HepG2 (cell line): Measurements from ENCODE around the gene BCAS3. TPM values are rescaled to one million over a fixed set of nuclear protein-coding genes. Genes with fewer than 3 reads are reported as not detected.

Experiments used
- ASH2L ChIP-seq: fragments of 300-600, 200-600 bp; sonication (generic); IDR thresholded peaks from 2 replicates; pipeline ENCODE4 v1.7.0; 2017; ENCODE audit warnings: low read depth, mild to moderate bottlenecking, moderate library complexity, mixed read lengths, low read length; ENCODE audit not compliant: insufficient read length
- BORCS8-MEF2B ChIP-seq: sonication (generic); formaldehyde crosslinking; IDR thresholded peaks from 2 replicates; pipeline ENCODE4 v1.8.0; 2022; ENCODE audit warnings: mild to moderate bottlenecking, missing genetic modification reagents
- FLYWCH1 ChIP-seq: sonication (generic); formaldehyde crosslinking; IDR thresholded peaks from 2 replicates; pipeline ENCODE4 v1.8.1; 2023; ENCODE audit warnings: mild to moderate bottlenecking, missing genetic modification reagents
- MED13 ChIP-seq: sonication (generic); formaldehyde crosslinking; IDR thresholded peaks from 2 replicates; pipeline ENCODE4 v1.5.0; 2020; ENCODE audit warnings: missing genetic modification reagents
- MIER3 ChIP-seq: IDR thresholded peaks from 2 replicates; pipeline ENCODE4 v1.6.1; 2016; ENCODE audit warnings: missing compliant biosample characterization, borderline replicate concordance
- NFYB ChIP-seq: sonication (generic); formaldehyde crosslinking; IDR thresholded peaks from 2 replicates; pipeline ENCODE4 v1.4.0; 2020; ENCODE audit warnings: missing genetic modification reagents
- SIN3A ChIP-seq: IDR thresholded peaks from 2 replicates; pipeline ENCODE4 v1.6.1; 2011; ENCODE audit warnings: low read depth, mild to moderate bottlenecking, control low read depth, low read length, borderline replicate concordance
- SMARCC2 ChIP-seq: fragments of 450-650 bp; IDR thresholded peaks from 2 replicates; pipeline ENCODE4 v1.6.1; 2017; ENCODE audit warnings: antibody characterized with exemption, mild to moderate bottlenecking
- TOPORS ChIP-seq: sonication (generic); formaldehyde crosslinking; IDR thresholded peaks from 2 replicates; pipeline ENCODE4 v1.8.0; 2023; ENCODE audit warnings: mild to moderate bottlenecking, missing genetic modification reagents
- ZBTB38 ChIP-seq: sonication (generic); formaldehyde crosslinking; IDR thresholded peaks from 2 replicates; pipeline ENCODE4 v1.5.1; 2020; ENCODE audit warnings: mild to moderate bottlenecking, missing genetic modification reagents
- ZMYM4 ChIP-seq: sonication (generic); formaldehyde crosslinking; IDR thresholded peaks from 2 replicates; pipeline ENCODE4 v1.8.1; 2023; ENCODE audit warnings: mild to moderate bottlenecking, missing genetic modification reagents
- ZNF292 ChIP-seq: sonication (generic); formaldehyde crosslinking; IDR thresholded peaks from 2 replicates; pipeline ENCODE4 v1.8.1; 2022; ENCODE audit warnings: mild to moderate bottlenecking, low read depth, missing genetic modification reagents, borderline replicate concordance
- ZNF564 ChIP-seq: sonication (generic); formaldehyde crosslinking; IDR thresholded peaks from 2 replicates; pipeline ENCODE4 v1.8.1; 2023; ENCODE audit warnings: mild to moderate bottlenecking, missing genetic modification reagents
- ZNF569 ChIP-seq: sonication (generic); formaldehyde crosslinking; IDR thresholded peaks from 2 replicates; pipeline ENCODE4 v1.5.0; 2020; ENCODE audit warnings: mild to moderate bottlenecking, missing genetic modification reagents, moderate library complexity, borderline replicate concordance
- polyA plus RNA-seq, 8 experiments: library from polyadenylated mRNA; depleted of rRNA in 3 of 8; stranded (reverse) in 7 of 8; unstranded in 1 of 8; fragments of >200 nt; fragmentation: Illumina TruSeq in 4 of 8; extraction: Trizol in 4 of 8; gene quantifications; 2 replicates each; pipeline versions ENCODE4 v1.2.1 to v1.2.3, GENCODE V29; 2011 to 2016; ENCODE audit warnings: low read depth in 4 of 8, missing spikeins in 1 of 8, mixed read lengths in 1 of 8; ENCODE audit not compliant: insufficient read depth in 1 of 8
- total RNA-seq, 5 experiments: library from RNA; depleted of rRNA; stranded (reverse); fragments of >200 nt; fragmentation: Illumina TruSeq; extraction: Trizol; gene quantifications; 2 replicates each; pipeline ENCODE4 v1.2.3, GENCODE V29; 2016; ENCODE audit warnings: low read depth in 1 of 5
- TF ChIP-seq, protein P1 (sequence below): sonication (generic); formaldehyde crosslinking; IDR thresholded peaks from 2 replicates; pipeline ENCODE4 v1.4.0; 2020; ENCODE audit warnings: missing genetic modification reagents
- TF ChIP-seq, protein P2 (sequence below): sonication (generic); formaldehyde crosslinking; IDR thresholded peaks from 2 replicates; pipeline ENCODE4 v1.4.0; 2020; ENCODE audit warnings: missing genetic modification reagents; ENCODE audit errors: not compliant biosample characterization
- TF ChIP-seq, protein P3 (sequence below): sonication (generic); formaldehyde crosslinking; IDR thresholded peaks from 2 replicates; pipeline ENCODE4 v1.5.0; 2020; ENCODE audit warnings: mild to moderate bottlenecking, missing genetic modification reagents
- TF ChIP-seq, protein P4 (sequence below): sonication (generic); formaldehyde crosslinking; IDR thresholded peaks from 2 replicates; pipeline ENCODE4 v1.5.1; 2020; ENCODE audit warnings: missing genetic modification reagents, mild to moderate bottlenecking, borderline replicate concordance
- TF ChIP-seq, protein P5 (sequence below): sonication (generic); formaldehyde crosslinking; IDR thresholded peaks from 2 replicates; pipeline ENCODE4 v1.5.0; 2020; ENCODE audit warnings: missing genetic modification reagents

The BCAS3 gene
- total and polyA plus RNA-seq, 2 of the 13 experiments (the other 11 are each of a cell fraction or from before 2014, with no cell fraction given): 10.7 to 11.2 TPM

DNA sequence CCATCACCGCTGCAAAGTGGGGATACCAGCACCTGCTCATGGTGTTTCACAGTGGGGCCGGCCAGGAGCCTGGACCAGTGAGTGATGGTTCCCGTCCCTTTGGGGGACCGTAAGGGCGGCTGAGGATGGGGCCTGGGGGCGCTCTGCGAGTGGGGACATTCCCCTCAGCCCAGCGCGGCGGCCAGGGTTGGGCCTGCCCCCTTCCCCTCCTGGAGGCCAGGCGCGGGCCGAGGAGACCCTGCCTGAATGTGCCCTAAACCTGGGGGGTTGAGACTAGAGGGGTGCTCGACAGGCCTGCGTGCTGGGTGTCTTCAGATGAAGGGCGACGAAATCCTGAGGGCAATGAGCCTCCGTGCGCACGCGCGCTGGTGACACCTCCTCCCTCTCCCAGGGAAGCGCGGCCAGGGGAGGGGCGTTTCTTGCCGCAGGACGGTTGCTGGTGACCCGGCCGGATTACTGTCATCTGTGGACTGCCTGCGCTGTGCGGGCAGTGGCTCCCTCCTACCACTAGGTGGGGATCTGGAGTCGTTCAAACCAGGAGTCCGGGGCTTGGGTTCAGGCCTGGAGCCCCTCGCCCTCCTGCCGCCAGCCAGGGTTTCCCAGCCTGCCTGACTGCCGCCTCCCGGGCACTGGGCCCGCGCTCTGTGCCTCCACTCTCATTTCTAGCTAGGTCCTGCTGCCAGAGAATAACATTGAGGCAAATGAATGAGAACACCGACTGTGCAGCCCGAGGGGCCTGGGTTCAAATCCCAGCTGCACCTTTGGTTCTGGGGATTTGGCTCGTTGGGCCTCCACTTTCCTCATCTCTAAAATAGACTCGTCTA is 739.1 kb downstream of the BCAS3 start (continued):
- TF ChIP-seq, protein P1, sequence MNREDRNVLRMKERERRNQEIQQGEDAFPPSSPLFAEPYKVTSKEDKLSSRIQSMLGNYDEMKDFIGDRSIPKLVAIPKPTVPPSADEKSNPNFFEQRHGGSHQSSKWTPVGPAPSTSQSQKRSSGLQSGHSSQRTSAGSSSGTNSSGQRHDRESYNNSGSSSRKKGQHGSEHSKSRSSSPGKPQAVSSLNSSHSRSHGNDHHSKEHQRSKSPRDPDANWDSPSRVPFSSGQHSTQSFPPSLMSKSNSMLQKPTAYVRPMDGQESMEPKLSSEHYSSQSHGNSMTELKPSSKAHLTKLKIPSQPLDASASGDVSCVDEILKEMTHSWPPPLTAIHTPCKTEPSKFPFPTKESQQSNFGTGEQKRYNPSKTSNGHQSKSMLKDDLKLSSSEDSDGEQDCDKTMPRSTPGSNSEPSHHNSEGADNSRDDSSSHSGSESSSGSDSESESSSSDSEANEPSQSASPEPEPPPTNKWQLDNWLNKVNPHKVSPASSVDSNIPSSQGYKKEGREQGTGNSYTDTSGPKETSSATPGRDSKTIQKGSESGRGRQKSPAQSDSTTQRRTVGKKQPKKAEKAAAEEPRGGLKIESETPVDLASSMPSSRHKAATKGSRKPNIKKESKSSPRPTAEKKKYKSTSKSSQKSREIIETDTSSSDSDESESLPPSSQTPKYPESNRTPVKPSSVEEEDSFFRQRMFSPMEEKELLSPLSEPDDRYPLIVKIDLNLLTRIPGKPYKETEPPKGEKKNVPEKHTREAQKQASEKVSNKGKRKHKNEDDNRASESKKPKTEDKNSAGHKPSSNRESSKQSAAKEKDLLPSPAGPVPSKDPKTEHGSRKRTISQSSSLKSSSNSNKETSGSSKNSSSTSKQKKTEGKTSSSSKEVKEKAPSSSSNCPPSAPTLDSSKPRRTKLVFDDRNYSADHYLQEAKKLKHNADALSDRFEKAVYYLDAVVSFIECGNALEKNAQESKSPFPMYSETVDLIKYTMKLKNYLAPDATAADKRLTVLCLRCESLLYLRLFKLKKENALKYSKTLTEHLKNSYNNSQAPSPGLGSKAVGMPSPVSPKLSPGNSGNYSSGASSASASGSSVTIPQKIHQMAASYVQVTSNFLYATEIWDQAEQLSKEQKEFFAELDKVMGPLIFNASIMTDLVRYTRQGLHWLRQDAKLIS: no peak
- TF ChIP-seq BORCS8-MEF2B (CRISPR knock-in tag) (no peak), SMARCC2 (no peak), TOPORS (CRISPR knock-in tag) (peak; percentile 61; the same call in 1 of the 2 replicates), NFYB (CRISPR knock-in tag) (no peak), ZNF292 (CRISPR knock-in tag) (peak; percentile 80; the same call in 1 of the 2 replicates), MED13 (CRISPR knock-in tag) (peak; percentile 35; the same call in 1 of the 2 replicates), SIN3A (no peak), ZNF564 (CRISPR knock-in tag) (no peak; the same call in 1 of the 2 replicates), FLYWCH1 (CRISPR knock-in tag) (no peak), MIER3 (CRISPR knock-in tag) (peak; percentile 45; the same call in 1 of the 2 replicates), ZNF569 (CRISPR knock-in tag) (no peak), ASH2L (peak; percentile 28), ZBTB38 (CRISPR knock-in tag) (no peak), ZMYM4 (peak; percentile 75)
- TF ChIP-seq, protein P2, sequence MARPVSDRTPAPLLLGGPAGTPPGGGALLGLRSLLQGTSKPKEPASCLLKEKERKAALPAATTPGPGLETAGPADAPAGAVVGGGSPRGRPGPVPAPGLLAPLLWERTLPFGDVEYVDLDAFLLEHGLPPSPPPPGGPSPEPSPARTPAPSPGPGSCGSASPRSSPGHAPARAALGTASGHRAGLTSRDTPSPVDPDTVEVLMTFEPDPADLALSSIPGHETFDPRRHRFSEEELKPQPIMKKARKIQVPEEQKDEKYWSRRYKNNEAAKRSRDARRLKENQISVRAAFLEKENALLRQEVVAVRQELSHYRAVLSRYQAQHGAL (CRISPR knock-in tag): no peak
- TF ChIP-seq, protein P3, sequence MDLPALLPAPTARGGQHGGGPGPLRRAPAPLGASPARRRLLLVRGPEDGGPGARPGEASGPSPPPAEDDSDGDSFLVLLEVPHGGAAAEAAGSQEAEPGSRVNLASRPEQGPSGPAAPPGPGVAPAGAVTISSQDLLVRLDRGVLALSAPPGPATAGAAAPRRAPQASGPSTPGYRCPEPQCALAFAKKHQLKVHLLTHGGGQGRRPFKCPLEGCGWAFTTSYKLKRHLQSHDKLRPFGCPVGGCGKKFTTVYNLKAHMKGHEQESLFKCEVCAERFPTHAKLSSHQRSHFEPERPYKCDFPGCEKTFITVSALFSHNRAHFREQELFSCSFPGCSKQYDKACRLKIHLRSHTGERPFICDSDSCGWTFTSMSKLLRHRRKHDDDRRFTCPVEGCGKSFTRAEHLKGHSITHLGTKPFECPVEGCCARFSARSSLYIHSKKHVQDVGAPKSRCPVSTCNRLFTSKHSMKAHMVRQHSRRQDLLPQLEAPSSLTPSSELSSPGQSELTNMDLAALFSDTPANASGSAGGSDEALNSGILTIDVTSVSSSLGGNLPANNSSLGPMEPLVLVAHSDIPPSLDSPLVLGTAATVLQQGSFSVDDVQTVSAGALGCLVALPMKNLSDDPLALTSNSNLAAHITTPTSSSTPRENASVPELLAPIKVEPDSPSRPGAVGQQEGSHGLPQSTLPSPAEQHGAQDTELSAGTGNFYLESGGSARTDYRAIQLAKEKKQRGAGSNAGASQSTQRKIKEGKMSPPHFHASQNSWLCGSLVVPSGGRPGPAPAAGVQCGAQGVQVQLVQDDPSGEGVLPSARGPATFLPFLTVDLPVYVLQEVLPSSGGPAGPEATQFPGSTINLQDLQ (CRISPR knock-in tag): no peak
- TF ChIP-seq, protein P4, sequence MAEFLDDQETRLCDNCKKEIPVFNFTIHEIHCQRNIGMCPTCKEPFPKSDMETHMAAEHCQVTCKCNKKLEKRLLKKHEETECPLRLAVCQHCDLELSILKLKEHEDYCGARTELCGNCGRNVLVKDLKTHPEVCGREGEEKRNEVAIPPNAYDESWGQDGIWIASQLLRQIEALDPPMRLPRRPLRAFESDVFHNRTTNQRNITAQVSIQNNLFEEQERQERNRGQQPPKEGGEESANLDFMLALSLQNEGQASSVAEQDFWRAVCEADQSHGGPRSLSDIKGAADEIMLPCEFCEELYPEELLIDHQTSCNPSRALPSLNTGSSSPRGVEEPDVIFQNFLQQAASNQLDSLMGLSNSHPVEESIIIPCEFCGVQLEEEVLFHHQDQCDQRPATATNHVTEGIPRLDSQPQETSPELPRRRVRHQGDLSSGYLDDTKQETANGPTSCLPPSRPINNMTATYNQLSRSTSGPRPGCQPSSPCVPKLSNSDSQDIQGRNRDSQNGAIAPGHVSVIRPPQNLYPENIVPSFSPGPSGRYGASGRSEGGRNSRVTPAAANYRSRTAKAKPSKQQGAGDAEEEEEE (CRISPR knock-in tag): no peak; the same call in 1 of the 2 replicates
- TF ChIP-seq, protein P5, sequence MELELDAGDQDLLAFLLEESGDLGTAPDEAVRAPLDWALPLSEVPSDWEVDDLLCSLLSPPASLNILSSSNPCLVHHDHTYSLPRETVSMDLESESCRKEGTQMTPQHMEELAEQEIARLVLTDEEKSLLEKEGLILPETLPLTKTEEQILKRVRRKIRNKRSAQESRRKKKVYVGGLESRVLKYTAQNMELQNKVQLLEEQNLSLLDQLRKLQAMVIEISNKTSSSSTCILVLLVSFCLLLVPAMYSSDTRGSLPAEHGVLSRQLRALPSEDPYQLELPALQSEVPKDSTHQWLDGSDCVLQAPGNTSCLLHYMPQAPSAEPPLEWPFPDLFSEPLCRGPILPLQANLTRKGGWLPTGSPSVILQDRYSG (CRISPR knock-in tag): no peak
